ENCODE data around the gene SFXN2.

SFXN2 gene

DNA sequence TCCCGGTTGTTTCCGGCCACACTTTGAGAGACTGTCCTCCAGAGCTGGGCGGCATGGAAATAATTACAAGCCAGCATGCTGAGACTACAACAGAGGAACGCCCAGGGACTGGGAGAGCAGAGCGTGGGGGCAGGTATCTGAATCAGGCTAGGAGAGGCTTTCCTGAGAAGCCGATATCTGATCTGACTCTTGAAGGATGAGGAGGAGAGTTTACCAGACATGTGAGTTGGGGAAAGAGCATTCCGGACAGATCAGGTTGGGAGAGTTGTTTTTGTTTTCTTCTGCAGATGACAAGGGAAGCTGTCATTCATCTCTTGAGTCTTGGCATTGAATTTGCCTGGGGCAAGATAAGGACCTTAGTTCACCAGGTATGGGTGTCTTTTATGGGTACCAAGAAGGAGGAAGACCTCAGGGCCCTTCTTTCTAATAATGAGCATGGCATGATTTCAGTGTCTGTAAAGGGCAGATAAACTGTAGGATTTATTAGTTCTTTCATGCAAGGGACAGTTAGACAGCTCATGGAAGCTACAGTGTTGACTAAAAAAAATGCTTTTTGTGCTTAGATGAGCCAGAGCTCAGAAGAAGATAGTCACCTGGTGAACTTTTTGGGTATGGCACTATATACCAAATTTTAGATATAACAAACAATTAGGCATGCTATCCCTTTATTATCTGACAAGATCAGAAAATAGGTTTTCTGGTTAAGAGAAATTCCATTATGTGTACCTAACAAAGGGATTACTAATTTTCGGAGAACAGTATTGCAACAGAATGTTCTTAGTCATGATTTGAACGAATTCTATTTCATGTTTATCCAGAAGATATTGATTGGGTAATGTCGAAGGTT lies 65.5 kb downstream of the SFXN2 start:
- no peak for DNase-seq

DNA sequence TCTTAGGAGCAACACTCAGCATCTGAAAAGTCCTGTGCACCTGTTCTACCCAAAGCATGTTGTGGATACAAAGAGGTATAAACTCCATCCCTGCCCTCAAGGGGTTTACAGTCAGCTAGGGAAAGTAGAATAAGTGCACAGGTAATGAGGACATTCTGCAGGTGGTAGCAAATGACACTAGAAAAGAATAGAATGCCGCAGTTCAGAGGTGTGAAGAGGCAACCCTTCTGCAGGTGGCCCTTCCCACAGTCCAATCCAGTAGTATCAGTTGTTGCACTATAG lies 66.0 kb downstream of the SFXN2 start:
- no peak for DNase-seq

DNA sequence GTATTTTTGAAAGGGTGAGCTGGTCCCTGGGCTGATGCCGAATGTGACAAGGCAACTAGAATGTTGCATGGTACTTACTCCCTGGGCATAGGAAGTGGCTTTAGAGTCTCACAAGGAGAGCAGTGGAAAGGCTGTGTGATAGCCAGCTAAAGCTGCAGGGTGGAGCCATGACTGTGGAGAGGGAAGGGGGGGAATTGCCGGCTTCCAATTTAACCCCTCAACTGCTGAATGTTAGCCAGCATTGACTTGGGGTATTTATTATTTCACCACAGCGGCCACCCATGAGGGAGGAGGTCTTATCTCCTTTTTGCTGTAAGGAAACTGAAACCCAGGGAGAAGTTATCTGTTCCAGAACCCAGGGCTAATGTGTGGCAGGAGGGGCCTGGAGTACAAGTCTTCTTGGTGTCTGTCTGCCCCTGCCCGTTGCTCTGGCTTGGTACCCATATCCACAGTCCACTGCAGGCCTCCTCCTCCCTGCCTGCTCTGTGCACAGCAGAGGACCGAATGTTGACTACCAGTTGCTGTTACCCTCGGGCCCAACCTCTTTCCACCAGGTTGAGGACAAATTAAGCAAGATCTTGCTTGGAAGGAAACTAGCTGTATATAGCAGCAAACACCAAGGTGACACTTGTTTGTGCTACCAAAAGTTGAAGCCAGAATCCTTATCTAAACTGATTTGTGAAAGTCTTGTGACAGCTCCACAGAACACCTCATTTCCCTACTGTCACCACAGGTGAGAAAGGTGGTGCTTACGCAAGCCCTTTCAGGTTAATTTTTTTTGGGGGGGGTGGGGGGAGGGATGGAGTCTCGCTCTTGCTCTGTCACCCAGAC lies 66.9 kb downstream of the SFXN2 start:
- no peak for DNase-seq

DNA sequence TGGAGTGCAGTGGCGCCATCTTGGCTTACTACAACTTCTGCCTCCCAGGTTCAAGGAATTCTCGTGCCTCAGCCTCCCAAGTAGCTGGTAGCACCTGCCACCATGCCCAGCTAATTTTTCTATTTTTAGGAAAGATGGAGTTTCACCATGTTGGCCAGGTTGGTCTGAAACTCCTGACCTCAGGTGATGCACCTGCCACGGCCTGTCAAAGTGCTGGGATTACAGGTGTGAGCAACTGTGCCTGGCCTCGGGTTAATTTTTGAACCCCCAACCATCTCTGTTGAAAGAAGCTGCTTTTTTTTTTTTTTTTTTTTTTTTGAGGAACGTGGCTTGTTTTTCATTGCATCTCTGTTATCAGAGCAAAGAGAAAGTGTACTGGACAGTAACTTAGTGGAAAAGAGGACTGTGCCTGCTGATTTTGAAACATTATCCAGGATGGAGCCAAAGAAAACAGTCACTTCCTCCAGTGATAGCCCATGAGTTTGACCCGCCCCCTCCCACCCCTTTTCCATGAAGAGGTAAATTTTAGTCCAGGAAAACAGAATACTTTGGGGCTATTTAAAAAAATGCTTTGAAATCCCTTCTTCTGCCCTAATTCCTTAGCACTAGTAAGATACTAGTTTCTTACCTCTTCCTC lies 67.6 kb downstream of the SFXN2 start:
- DNase-seq, result no peak

DNA sequence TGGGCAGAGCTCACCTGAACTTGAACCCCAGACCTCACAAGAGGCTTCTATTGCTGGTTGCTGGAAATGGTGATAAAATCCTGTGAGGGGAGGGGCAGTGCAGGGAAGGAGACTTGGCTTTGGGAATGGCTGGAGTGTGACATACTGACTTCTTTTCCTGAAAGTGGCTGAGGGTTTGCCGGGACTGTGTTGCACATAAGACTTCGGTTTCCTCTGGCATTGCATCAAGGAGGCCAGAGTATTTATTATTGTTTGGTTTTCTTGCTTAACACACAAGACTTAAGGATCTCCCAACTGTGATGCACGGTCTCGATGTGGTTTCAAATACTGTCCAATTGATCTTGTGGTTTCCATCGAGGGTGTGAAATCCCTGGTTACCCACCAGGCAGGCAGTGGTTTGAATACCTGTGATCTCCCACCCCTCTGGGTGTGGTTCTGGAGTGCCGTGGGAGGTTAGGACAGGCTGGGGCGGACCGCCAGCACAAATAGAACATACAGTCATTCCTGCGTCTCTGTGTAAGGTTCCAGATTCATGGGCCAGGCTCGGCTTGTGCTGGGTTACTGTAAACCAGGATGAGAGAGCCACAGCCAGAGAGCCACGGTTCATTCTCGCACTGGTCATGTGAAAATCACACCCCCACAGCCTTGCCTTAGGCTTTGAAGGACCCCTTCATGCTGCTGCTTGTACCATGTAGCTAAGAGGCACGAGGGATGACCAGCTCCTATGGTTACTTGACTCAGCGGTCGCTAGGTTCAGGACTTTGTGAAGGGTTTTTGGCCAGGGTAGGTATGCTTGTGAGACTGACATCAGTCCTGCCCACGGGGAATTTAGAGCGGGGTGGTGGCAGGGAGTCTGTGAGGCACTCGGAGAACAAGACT lies 68.5 kb downstream of the SFXN2 start:
- DNase-seq, result no peak

DNA sequence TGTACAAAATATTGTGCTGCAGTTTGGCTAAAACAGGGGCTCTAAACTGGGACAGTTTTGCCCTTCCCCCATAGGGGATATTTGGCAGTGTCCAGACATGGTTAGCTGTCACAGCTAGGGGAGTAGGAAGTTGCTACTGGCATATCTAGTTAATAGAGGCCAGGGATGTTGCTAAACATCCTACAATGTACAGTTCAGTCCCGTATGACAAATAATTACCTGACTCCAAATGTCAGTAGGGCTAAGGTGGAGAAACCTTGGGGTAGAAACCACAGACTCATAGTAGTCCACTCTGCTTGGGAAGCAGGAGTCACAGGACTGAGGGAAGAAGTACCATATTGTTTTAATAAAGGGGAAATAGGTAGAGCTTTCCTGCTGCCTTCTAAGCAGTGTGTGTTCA lies 69.1 kb downstream of the SFXN2 start:
- DNase-seq, result no peak

DNA sequence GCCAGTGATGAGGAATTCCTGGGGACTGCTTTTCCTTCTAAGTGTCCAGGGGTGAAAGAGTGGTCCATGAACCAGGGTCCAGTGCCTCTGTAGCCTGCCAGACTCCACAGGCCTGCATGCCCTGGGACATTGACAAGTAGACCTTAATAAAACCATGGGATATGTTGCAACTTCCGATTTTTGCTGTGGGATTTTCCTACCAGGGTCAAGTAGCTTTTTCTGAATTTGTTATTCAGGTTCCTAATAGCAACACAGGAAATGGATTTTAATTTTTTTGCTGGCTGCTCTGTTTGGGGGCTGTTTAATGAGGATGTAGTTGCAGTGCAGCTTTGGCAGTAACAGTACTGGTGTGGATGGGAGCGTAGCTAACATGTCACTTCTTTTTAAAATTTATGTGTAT lies 71.4 kb downstream of the SFXN2 start:
- no peak for DNase-seq

DNA sequence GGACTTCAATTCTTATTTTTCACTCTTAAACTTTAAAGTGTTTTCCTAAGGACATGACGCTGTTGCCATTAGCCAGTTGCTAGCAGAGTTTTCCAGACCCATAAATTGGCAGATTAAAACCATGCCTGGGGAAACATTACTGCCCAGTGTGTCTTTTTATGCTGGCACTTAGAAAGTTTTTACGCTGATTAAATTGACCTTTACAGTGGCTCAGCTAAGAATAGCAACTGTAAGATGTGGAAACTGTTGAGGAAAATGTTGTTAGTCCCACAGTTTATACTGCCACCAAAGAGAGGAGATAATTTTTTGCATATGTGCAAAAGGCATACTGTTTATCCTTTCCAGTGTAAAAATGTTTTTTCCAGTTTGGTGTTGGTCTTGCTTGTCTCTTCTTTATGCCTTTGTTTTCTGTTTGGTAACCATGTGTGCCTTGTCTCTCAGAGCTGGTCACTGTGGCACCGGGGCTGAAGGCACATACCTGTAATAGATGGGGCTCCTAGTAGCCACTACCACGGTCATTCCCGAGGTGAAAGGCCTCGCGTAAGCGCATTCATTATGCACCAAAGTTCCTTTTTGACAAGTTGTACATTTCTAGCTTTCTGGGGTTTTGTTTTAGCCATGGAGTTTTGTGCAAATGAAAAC lies 77.4 kb downstream of the SFXN2 start:
- DNase-seq, result no peak
